Measurements from ENCODE around the gene SNX18.

- no peak for TF ChIP-seq MAX (IDR thresholded peaks at IDR 0.05; ENCODE audit: low read depth)
- TF ChIP-seq CTCF (IDR thresholded peaks at IDR 0.05): no peak
Observed at GRCh38 chr5:54551292-54551691, 33.7 kb downstream of the SNX18 start.
